Endothelial cell of umbilical vein (primary cell): Measurements from ENCODE around the gene ZCWPW1. TPM values are rescaled to one million over a fixed set of nuclear protein-coding genes. Genes with fewer than 3 reads are reported as not detected.

Experiments
- BruUV-seq: library from RNA; stranded (reverse); fragments of 400-500 nt; replicated peaks from 2 replicates; lab custom pipeline; 2021; lab: Mats Ljungman, UMichigan
- CTCF ChIA-PET: fragments of 300-600, 350-600 bp; sonication (Branson Sonifier 250); formaldehyde crosslinking; loops from one replicate; lab custom pipeline; 2021; ENCODE audit warnings: antibody characterized with exemption, inconsistent platforms; lab: Charles Lee
- POLR2A ChIA-PET: fragments of 300-600, 350-600 bp; sonication (Branson Sonifier 250); formaldehyde crosslinking; loops from one replicate; lab custom pipeline; 2021; ENCODE audit warnings: antibody characterized with exemption, inconsistent platforms; lab: Charles Lee
- DNase-seq: peaks from one replicate; pipeline ENCODE4 v3.0.0-alpha.2; 2011; ENCODE audit warnings: low read depth, low spot score
- FAIRE-seq: peaks from 2 replicates; lab custom pipeline; 2011; peaks lifted over from hg19 to GRCh38; lab: Jason Lieb, UNC
- H2AFZ ChIP-seq: 2 replicates; pipeline ENCODE4 v1.6.0; 2012; ENCODE audit warnings: low read depth, low read length, control low read depth, inconsistent platforms
- H3K27ac ChIP-seq: 2 replicates; pipeline ENCODE4 v1.5.1; 2011; ENCODE audit warnings: low read depth, mild to moderate bottlenecking, control low read depth, low read length, moderate library complexity; ENCODE audit not compliant: insufficient read depth
- H3K27me3 ChIP-seq, 2 experiments: 2 replicates each; pipeline versions ENCODE4 v1.6.0 to v1.6.1; 2011; ENCODE audit warnings: low read length in 2 of 2, mixed read lengths in 1 of 2; ENCODE audit not compliant: control insufficient read depth in 2 of 2, insufficient read depth in 2 of 2
- H3K36me3 ChIP-seq, 2 experiments: 2 replicates in 1 of 2; 3 replicates in 1 of 2; pipeline ENCODE4 v1.5.1; 2011; ENCODE audit warnings: low read length in 2 of 2, mild to moderate bottlenecking in 1 of 2, moderate library complexity in 1 of 2; ENCODE audit not compliant: control insufficient read depth in 2 of 2, insufficient read depth in 2 of 2; ENCODE audit errors: extremely low read depth in 1 of 2
- H3K4me1 ChIP-seq: 3 replicates; pipeline ENCODE4 v1.5.1; 2011; ENCODE audit warnings: mild to moderate bottlenecking, low read length; ENCODE audit not compliant: control insufficient read depth, insufficient read depth; ENCODE audit errors: extremely low read depth
- H3K4me2 ChIP-seq: 2 replicates; pipeline ENCODE4 v1.6.1; 2011; ENCODE audit warnings: low read length, control low read depth, mixed read lengths; ENCODE audit not compliant: insufficient read depth
- H3K4me3 ChIP-seq, 3 experiments: fragments of 200-600 bp in 1 of 3; sonication (generic), shearing (Covaris generic) in 1 of 3; replicated peaks in 1 of 3; 2 replicates each; pipeline ENCODE4 v1.5.1; 2011 to 2016; ENCODE audit warnings: control low read depth in 3 of 3, low read length in 3 of 3, mild to moderate bottlenecking in 2 of 3, inconsistent platforms in 1 of 3, low read depth in 1 of 3, moderate library complexity in 1 of 3; ENCODE audit not compliant: insufficient read depth in 1 of 3
- H3K79me2 ChIP-seq: 2 replicates; pipeline ENCODE4 v1.6.0; 2012; ENCODE audit warnings: low read length, inconsistent platforms; ENCODE audit not compliant: control insufficient read depth, insufficient read depth
- H3K9ac ChIP-seq: replicated peaks from 2 replicates; pipeline ENCODE3; 2011; ENCODE audit warnings: low read length, control low read depth; ENCODE audit not compliant: insufficient read depth; ENCODE audit errors: extremely low read depth
- H3K9me1 ChIP-seq: replicated peaks from 3 replicates; pipeline ENCODE4 v1.6.0; 2011; ENCODE audit warnings: mild to moderate bottlenecking, low read length; ENCODE audit not compliant: control insufficient read depth, insufficient read depth; ENCODE audit errors: extremely low read depth
- H3K9me3 ChIP-seq: replicated peaks from 2 replicates; pipeline ENCODE4 v1.5.1; 2012; ENCODE audit warnings: low read length, inconsistent platforms; ENCODE audit not compliant: control insufficient read depth, insufficient read depth
- H4K20me1 ChIP-seq: replicated peaks from 2 replicates; pipeline ENCODE3; 2011; ENCODE audit warnings: mild to moderate bottlenecking, low read length; ENCODE audit not compliant: control insufficient read depth, insufficient read depth; ENCODE audit errors: extremely low read depth
- EZH2 ChIP-seq: IDR thresholded peaks from 2 replicates; pipeline ENCODE4 v1.6.1; 2012; ENCODE audit warnings: borderline replicate concordance, low read depth, mild to moderate bottlenecking, moderate library complexity, low read length, inconsistent platforms; ENCODE audit not compliant: severe bottlenecking
- FOS ChIP-seq: IDR thresholded peaks from 2 replicates; pipeline ENCODE4 v1.6.1; 2011; ENCODE audit warnings: mild to moderate bottlenecking, low read length, moderate library complexity, borderline replicate concordance; ENCODE audit not compliant: insufficient read depth
- MYC ChIP-seq: IDR thresholded peaks from one replicate; pipeline ENCODE4 v1.6.1; 2011; ENCODE audit warnings: mild to moderate bottlenecking, low read depth, low read length
- POLR2A ChIP-seq: IDR thresholded peaks from 2 replicates; pipeline ENCODE4 v1.6.1; 2012; ENCODE audit warnings: low read depth, mild to moderate bottlenecking, control low read depth, low read length
- POLR2AphosphoS5 ChIP-seq: IDR thresholded peaks from 2 replicates; pipeline ENCODE4 v1.6.1; 2012; ENCODE audit warnings: low read depth, mild to moderate bottlenecking, control low read depth, low read length, moderate library complexity; ENCODE audit not compliant: insufficient read depth
- dilution Hi-C: fragments of 300-500 bp; cut with MboI; formaldehyde crosslinking; loops from one replicate; pipeline ENCODE4 v1.15.0; 2019; ENCODE audit warnings: low sequenced_read_pairs; ENCODE audit not compliant: extremely low pct_ligation_motif_present
- intact Hi-C: fragments of 100-400 bp; cut with micrococcal nuclease; formaldehyde crosslinking; loops from one replicate; pipeline ENCODE4 v1.10.0; 2022
- polyA plus RNA-seq, 4 experiments: library from polyadenylated mRNA; depleted of rRNA in 3 of 4; stranded (reverse) in 3 of 4; unstranded in 1 of 4; fragments of >200 nt; gene quantifications; 2 replicates each; pipeline versions ENCODE4 v1.2.1 to v1.2.3, GENCODE V29; 2011 to 2012; ENCODE audit warnings: missing spikeins in 1 of 4
- total RNA-seq: library from RNA; stranded (reverse); gene quantifications from 2 replicates; pipeline ENCODE4 v1.2.3, GENCODE V29; 2021
- TF ChIP-seq, protein P1 (sequence below): IDR thresholded peaks from 2 replicates; pipeline ENCODE4 v1.6.1; 2011; ENCODE audit not compliant: insufficient read depth, insufficient read length

The ZCWPW1 gene
- total and polyA plus RNA-seq, 2 donors (not counting 3 experiments of a cell fraction or from before 2014, with no cell fraction given): 0.31 to 0.32 TPM

GRCh38 chr7:100428967-100429636 lies 599 bp upstream of the ZCWPW1 start:
- intact Hi-C loops (loop anchor here (1.0 to 2.0 kb wide), 4 partner anchors 7 to 117 kb away; partner anchors contain the start of genes PPP1R35 and TSC22D4), dilution Hi-C loops (no loop called here)
- Histone ChIP-seq H3K36me3 (peaks cover 3 to 18% of the 10 kb centered on the region in 2 experiments), H3K4me3 (peak overlapping the region; percentile 55 to 80 (median 69)), H3K4me1 (peaks cover 19% of the 10 kb centered on the region), H3K9me3 (no peaks in the 10 kb centered on the region), H3K4me2 (peak overlapping the region; percentile 56), H3K27ac (peak overlapping the region; percentile 89), H3K79me2 (peaks cover 31% of the 10 kb centered on the region), H3K9me1 (no peaks in the 10 kb centered on the region), H4K20me1 (no peaks in the 10 kb centered on the region), H2AFZ (no peak overlapping the region), H3K9ac (peak overlapping the region; percentile 92), H3K27me3 (no peaks in the 10 kb centered on the region)
- BruUV-seq: TSS peak; percentile 60
- no peak for FAIRE-seq
- DNase-seq: peak; percentile 100
- POLR2A ChIA-PET: interaction anchor here (0.6 to 3.1 kb wide), 22 partner anchors 8 to 303 kb away, joined by 3 to 59 read pairs (median 4); partner anchors contain the start of genes FBXO24, LRCH4, MBLAC1 and MOSPD3
- TF ChIP-seq POLR2AphosphoS5 (peak; percentile 78), MYC (peak; percentile 10), EZH2 (no peak), POLR2A (peak; percentile 92), FOS (no peak)
- TF ChIP-seq, protein P1, sequence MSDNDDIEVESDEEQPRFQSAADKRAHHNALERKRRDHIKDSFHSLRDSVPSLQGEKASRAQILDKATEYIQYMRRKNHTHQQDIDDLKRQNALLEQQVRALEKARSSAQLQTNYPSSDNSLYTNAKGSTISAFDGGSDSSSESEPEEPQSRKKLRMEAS: peak; percentile 95
- CTCF ChIA-PET: interaction anchor here (0.6 to 2.1 kb wide), 7 partner anchors 9 to 55 kb away, joined by 3 to 10 read pairs (median 5); partner anchors contain the start of gene NYAP1
